GM12891 (cell line): Measurements from ENCODE around the gene STYXL2.

Source experiments
- PAX5 ChIP-seq: IDR thresholded peaks from 2 replicates; pipeline ENCODE4 v1.6.1; 2011; ENCODE audit warnings: low read length, moderate library complexity, mild to moderate bottlenecking; ENCODE audit not compliant: insufficient read depth, severe bottlenecking
- POLR2A ChIP-seq: IDR thresholded peaks from 2 replicates; pipeline ENCODE4 v1.6.1; 2011; ENCODE audit warnings: low read depth, low read length, control low read depth
- POLR2AphosphoS5 ChIP-seq: IDR thresholded peaks from 2 replicates; pipeline ENCODE4 v1.6.1; 2011; ENCODE audit warnings: low read depth, low read length, control low read depth
- SPI1 ChIP-seq: IDR thresholded peaks from 2 replicates; pipeline ENCODE4 v1.6.1; 2011; ENCODE audit warnings: low read depth, low read length, control low read depth
- TAF1 ChIP-seq: IDR thresholded peaks from 2 replicates; pipeline ENCODE4 v1.6.1; 2011; ENCODE audit warnings: low read depth, low read length, control low read depth

GRCh38 chr1:167135281-167135840, 41.5 kb downstream of the STYXL2 start:
- TF ChIP-seq POLR2A (no peak), POLR2AphosphoS5 (no peak), SPI1 (no peak), PAX5 (no peak), TAF1 (no peak)
